GM08714 (cell line): ENCODE measurements around the gene CDK19.

Source experiments
- H3K4me3 ChIP-seq: fragments of 200-500 bp; sonication (Bioruptor generic); 2 replicates; pipeline ENCODE4 v1.5.1; 2014; ENCODE audit warnings: mild to moderate bottlenecking, low read length, inconsistent platforms
- ZNF274 ChIP-seq: IDR thresholded peaks from 2 replicates; pipeline ENCODE4 v1.6.1; 2012; ENCODE audit warnings: mild to moderate bottlenecking, low read depth, low read length

Gene CDK19

GRCh38 chr6:110567957-110568696 lies 247.1 kb downstream of the CDK19 start:
- no peak for TF ChIP-seq ZNF274
- no peak overlapping the region for H3K4me3 ChIP-seq

- H3K4me3 ChIP-seq = no peak overlapping the region
- TF ChIP-seq ZNF274 = no peak
These were observed 248.7 kb downstream of the CDK19 start for GRCh38 chr6:110566346-110567125.

GRCh38 chr6:110564703-110565421 lies 250.4 kb downstream of the CDK19 start:
- H3K4me3 ChIP-seq = no peak overlapping the region
- TF ChIP-seq ZNF274 = no peak

GRCh38 chr6:110563711-110564110 lies 251.6 kb downstream of the CDK19 start:
- TF ChIP-seq ZNF274 = no peak
- H3K4me3 ChIP-seq = no peak overlapping the region

- TF ChIP-seq ZNF274 = no peak
- H3K4me3 ChIP-seq = no peak overlapping the region
These were observed 252.9 kb downstream of the CDK19 start for GRCh38 chr6:110562316-110562915.

GRCh38 chr6:110561696-110562095 lies 253.6 kb downstream of the CDK19 start:
- TF ChIP-seq ZNF274 = no peak
- H3K4me3 ChIP-seq = no peak overlapping the region

- TF ChIP-seq ZNF274 = no peak
- no peak overlapping the region for H3K4me3 ChIP-seq
These were observed 254.3 kb downstream of the CDK19 start for GRCh38 chr6:110561008-110561396.

- H3K4me3 ChIP-seq = no peak overlapping the region
- no peak for TF ChIP-seq ZNF274
These were observed 254.8 kb downstream of the CDK19 start for GRCh38 chr6:110560239-110561007.
